ENCODE results near the gene SLC38A9. TPM values are rescaled to one million over a fixed set of nuclear protein-coding genes. Genes with fewer than 3 reads are reported as not detected.

SLC38A9 gene
- total RNA-seq, 1 donor from 2014 or later, result 36.6 TPM

DNA sequence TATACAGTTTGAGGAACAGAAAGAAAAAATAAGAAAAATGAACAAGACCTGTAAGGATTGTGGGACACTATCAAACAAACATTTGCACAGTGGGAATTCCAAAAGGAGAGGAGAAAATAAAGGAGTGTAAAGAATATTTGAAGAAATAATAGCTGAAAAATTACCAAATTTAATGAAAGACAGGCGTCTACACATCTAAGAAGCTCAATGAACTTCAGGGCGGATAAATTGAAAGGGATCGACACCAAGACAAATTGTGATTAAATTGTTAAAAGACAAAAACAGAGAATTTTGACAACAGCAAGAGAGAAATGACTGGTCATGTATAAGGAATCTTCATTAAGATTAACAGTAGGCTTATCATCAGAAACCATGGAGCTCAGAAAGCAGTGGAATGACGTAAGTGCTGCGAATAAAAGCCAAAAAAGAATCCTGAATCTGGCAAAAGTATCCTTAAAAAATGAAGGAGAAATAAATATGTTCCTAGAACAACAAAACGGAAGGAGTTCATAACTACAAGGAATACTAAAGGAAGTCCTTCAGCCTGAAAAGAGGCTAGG lies 3.5 kb upstream of the SLC38A9 start:
- H3K27ac Mint-ChIP-seq, result no peak overlapping the region
- TF ChIP-seq, protein P1, sequence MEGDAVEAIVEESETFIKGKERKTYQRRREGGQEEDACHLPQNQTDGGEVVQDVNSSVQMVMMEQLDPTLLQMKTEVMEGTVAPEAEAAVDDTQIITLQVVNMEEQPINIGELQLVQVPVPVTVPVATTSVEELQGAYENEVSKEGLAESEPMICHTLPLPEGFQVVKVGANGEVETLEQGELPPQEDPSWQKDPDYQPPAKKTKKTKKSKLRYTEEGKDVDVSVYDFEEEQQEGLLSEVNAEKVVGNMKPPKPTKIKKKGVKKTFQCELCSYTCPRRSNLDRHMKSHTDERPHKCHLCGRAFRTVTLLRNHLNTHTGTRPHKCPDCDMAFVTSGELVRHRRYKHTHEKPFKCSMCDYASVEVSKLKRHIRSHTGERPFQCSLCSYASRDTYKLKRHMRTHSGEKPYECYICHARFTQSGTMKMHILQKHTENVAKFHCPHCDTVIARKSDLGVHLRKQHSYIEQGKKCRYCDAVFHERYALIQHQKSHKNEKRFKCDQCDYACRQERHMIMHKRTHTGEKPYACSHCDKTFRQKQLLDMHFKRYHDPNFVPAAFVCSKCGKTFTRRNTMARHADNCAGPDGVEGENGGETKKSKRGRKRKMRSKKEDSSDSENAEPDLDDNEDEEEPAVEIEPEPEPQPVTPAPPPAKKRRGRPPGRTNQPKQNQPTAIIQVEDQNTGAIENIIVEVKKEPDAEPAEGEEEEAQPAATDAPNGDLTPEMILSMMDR (conservative IDR thresholded peaks at IDR 0.05), result no peak
- peaks cover 19% of the 10 kb centered on the region for H3K9me3 Mint-ChIP-seq
- no peak overlapping the region for H3K4me3 Mint-ChIP-seq
- DNase-seq (ENCODE audit: extremely low spot score, unreplicated experiment), result no peak
- no peaks in the 10 kb centered on the region for H3K36me3 Mint-ChIP-seq
- H3K4me1 Mint-ChIP-seq (ENCODE audit: unreplicated experiment), result peaks cover 17% of the 10 kb centered on the region
- no peaks in the 10 kb centered on the region for H3K27me3 Mint-ChIP-seq

DNA sequence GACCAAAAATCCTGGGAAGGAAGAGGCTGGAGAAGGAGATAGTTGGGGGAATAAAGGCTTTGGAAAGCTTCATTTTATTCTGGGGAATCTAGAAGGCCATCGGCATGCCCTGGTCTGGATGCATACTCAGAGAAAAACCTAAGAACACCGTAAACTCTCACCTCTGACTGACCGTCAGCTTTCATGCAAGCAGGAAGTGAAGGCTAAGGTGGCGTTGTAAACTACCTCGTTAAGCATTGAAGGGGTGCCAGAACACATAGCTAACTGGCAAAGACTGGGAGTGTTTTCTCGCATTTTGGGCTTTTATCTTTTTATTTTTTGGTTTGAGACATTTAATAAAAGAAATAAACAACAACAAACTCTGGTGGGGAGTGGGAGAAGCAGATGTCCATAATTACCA lies 2.6 kb upstream of the SLC38A9 start:
- DNase-seq (ENCODE audit: extremely low spot score, unreplicated experiment), result no peak
- TF ChIP-seq, protein P1 (conservative IDR thresholded peaks at IDR 0.05), result no peak
- Mint-ChIP-seq H3K36me3 (no peaks in the 10 kb centered on the region), H3K27me3 (no peaks in the 10 kb centered on the region), H3K4me3 (no peak overlapping the region), H3K4me1 (ENCODE audit: unreplicated experiment) (peaks cover 17% of the 10 kb centered on the region), H3K9me3 (peaks cover 19% of the 10 kb centered on the region), H3K27ac (no peak overlapping the region)

DNA sequence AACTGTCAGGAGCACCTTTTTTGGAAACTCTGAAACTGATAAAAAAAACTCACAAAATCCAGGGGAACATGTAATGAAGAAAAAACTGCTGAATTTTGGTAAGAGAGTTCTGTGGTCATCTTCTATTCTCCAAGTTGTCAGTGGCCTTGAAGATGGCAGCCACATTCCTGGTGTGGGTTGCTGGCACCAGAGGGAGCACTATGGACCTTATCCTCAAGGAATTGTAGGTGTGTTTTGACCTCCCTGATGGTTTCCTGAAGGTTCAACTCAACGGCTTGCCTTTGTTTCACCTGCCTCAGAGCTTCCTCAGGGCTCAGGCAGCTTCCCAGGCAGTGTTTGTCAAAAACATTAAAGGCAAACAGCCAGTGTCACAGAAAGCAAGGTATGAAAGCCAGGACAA lies 2.2 kb upstream of the SLC38A9 start:
- H3K36me3 Mint-ChIP-seq, result no peaks in the 10 kb centered on the region
- peak overlapping the region; percentile 72 for H3K4me3 Mint-ChIP-seq

DNA sequence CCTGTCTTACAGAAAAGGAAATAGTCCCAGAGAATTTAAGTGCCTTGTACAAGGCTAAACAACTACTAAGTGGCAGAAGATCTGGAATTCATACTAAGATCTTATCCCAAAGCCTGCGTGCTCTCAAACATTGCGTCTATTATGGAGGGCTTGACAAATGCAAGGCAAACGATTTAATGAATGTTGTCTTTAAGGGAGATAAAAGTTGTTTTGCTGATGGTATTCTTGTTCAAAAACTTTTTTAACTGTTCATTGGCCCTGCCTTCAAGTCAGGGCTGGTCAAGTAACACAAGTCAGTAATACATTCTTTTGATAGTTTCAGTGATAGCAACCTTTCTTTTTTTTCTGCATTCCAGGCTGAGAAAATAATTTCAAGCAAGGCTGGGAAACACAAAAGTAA lies 1.7 kb upstream of the SLC38A9 start:
- no peak for DNase-seq (ENCODE audit: extremely low spot score, unreplicated experiment)
- Mint-ChIP-seq H3K4me3 (peak overlapping the region; percentile 72), H3K4me1 (ENCODE audit: unreplicated experiment) (peaks cover 17% of the 10 kb centered on the region), H3K9me3 (peaks cover 19% of the 10 kb centered on the region), H3K27ac (peak overlapping the region; percentile 91), H3K27me3 (no peaks in the 10 kb centered on the region), H3K36me3 (peaks cover 3% of the 10 kb centered on the region)
- TF ChIP-seq, protein P1 (conservative IDR thresholded peaks at IDR 0.05), result no peak

More for the DNA sequence above, 2.2 kb upstream of the SLC38A9 start:
- Mint-ChIP-seq H3K27me3 (no peaks in the 10 kb centered on the region), H3K4me1 (ENCODE audit: unreplicated experiment) (peaks cover 17% of the 10 kb centered on the region), H3K27ac (peak overlapping the region; percentile 91), H3K9me3 (peaks cover 19% of the 10 kb centered on the region)
- DNase-seq (ENCODE audit: extremely low spot score, unreplicated experiment), result no peak
- TF ChIP-seq, protein P1 (conservative IDR thresholded peaks at IDR 0.05), result no peak

DNA sequence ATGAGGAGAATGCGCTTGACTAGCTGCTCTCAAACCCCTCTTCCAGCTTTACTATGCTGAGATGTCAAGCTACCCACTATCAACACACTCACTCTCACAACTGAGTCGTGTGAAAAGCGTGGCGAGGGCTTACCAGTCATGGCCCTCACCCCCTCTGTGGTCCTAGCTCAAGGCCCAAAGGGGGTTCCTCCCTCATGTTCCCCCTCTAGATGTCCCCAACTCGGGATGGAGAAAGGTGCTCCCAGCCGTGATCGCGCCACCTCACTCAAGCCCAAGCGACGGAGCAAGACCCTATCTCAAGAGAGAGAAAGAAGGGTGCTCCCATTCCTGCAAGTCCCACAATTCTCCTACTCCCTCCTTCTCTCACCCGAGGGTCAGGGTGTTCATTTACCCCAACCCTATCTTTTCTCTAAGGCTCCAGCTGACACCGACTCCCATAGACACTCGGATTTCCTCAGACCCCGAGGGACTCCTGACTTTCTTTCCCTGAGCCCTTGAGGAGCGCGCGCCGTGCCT lies 559 bp downstream of the SLC38A9 start:
- TF ChIP-seq, protein P1 (conservative IDR thresholded peaks at IDR 0.05), result no peak
- DNase-seq (ENCODE audit: extremely low spot score, unreplicated experiment), result no peak
- Mint-ChIP-seq H3K27ac (peak overlapping the region; percentile 87), H3K27me3 (no peaks in the 10 kb centered on the region), H3K9me3 (peaks cover 13% of the 10 kb centered on the region), H3K36me3 (peaks cover 3% of the 10 kb centered on the region), H3K4me3 (peak overlapping the region; percentile 100), H3K4me1 (ENCODE audit: unreplicated experiment) (peaks cover 17% of the 10 kb centered on the region)

Data from type B pancreatic cell (in vitro differentiated cells).